DOHH2 (cell line): ENCODE data around the gene MED12L.
A peak's percentile ranks its signal among the peaks of the same experiment; 100 is the strongest.

Source experiments
- H3F3A ChIP-seq: fragments of 200-600 bp; sonication (generic), shearing (Covaris generic); 2 replicates; pipeline ENCODE4 v1.6.0; 2016; ENCODE audit warnings: antibody characterized with exemption, mild to moderate bottlenecking; ENCODE audit not compliant: control insufficient read depth, insufficient read depth
- H3K27ac ChIP-seq: fragments of 200-600 bp; sonication (generic); 2 replicates; pipeline ENCODE4 v1.5.1; 2014; ENCODE audit warnings: low read depth, mild to moderate bottlenecking, low read length, moderate library complexity
- H3K27me3 ChIP-seq: fragments of 200-600 bp; sonication (generic); 2 replicates; pipeline ENCODE4 v1.6.1; 2014; ENCODE audit warnings: mild to moderate bottlenecking, low read length, mixed read lengths; ENCODE audit not compliant: control insufficient read depth
- H3K36me3 ChIP-seq: fragments of 200-600 bp; sonication (generic); 2 replicates; pipeline ENCODE4 v1.6.1; 2014; ENCODE audit warnings: mild to moderate bottlenecking, low read length, moderate library complexity, mixed read lengths; ENCODE audit not compliant: control insufficient read depth
- H3K4me1 ChIP-seq: fragments of 200-600 bp; sonication (generic); 2 replicates; pipeline ENCODE4 v1.6.1; 2014; ENCODE audit warnings: mild to moderate bottlenecking, low read length, mixed read lengths; ENCODE audit not compliant: control insufficient read depth
- H3K4me2 ChIP-seq: fragments of 200-600 bp; sonication (generic); 2 replicates; pipeline ENCODE4 v1.6.0; 2014; ENCODE audit warnings: mild to moderate bottlenecking, low read length, moderate library complexity
- H3K4me3 ChIP-seq: fragments of 200-600 bp; sonication (generic); 2 replicates; pipeline ENCODE4 v1.5.1; 2014; ENCODE audit warnings: mild to moderate bottlenecking, low read length, mixed read lengths
- H3K79me2 ChIP-seq: fragments of 200-600 bp; sonication (generic); 2 replicates; pipeline ENCODE4 v1.6.1; 2014; ENCODE audit warnings: mild to moderate bottlenecking, low read length, mixed read lengths; ENCODE audit not compliant: control insufficient read depth
- H3K9me2 ChIP-seq: fragments of 200-600 bp; sonication (generic); replicated peaks from 2 replicates; pipeline ENCODE4 v1.6.1; 2014; ENCODE audit warnings: mild to moderate bottlenecking, low read length, mixed read lengths; ENCODE audit not compliant: control insufficient read depth
- H3K9me3 ChIP-seq: fragments of 200-600 bp; sonication (generic); 2 replicates; pipeline ENCODE4 v1.6.1; 2014; ENCODE audit warnings: antibody characterized with exemption, low read length, mixed read lengths; ENCODE audit not compliant: control insufficient read depth, insufficient read depth
- H4K20me1 ChIP-seq: fragments of 200-600 bp; sonication (generic); 2 replicates; pipeline ENCODE4 v1.6.0; 2014; ENCODE audit warnings: low read depth, mild to moderate bottlenecking, antibody characterized with exemption, low read length, moderate library complexity; ENCODE audit not compliant: control insufficient read depth, insufficient read depth
- EZH2phosphoT487 ChIP-seq: fragments of 200-600 bp; sonication (generic); IDR thresholded peaks from 2 replicates; pipeline ENCODE4 v1.6.1; 2017; ENCODE audit warnings: borderline replicate concordance, mild to moderate bottlenecking, antibody characterized with exemption, low read length, moderate library complexity, mixed read lengths
- TF ChIP-seq, protein P1 (sequence below): fragments of 200-600 bp; sonication (generic); IDR thresholded peaks from one replicate; pipeline ENCODE4 v1.5.1; 2014; ENCODE audit warnings: antibody characterized with exemption, mild to moderate bottlenecking, low read depth, low read length; ENCODE audit not compliant: poor library complexity, severe bottlenecking

The MED12L gene

DNA sequence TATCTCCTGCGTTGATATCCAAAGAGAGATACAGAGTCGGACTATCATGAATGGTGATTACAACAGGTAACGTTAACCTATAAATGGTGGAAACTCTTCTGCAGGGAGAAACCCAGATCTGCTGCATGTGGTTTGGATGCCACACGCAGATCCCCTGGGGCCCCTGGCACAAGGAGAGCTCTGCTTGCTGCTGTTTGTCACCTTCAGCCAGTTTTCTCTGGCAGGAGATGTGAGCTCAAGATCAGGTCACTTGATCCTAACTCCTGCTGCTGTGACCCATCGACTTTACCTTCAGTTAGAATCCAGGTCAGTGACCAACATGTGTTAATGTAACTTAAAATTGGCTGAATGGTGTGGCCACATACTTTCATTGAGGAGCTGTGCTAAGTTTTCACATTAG is 141.4 kb downstream of the MED12L start:
- no peaks in the 10 kb centered on the region for H4K20me1 ChIP-seq
- H3K27ac ChIP-seq, result no peak overlapping the region
- no peaks in the 10 kb centered on the region for H3F3A ChIP-seq
- no peaks in the 10 kb centered on the region for H3K9me3 ChIP-seq
- H3K27me3 ChIP-seq, result no peaks in the 10 kb centered on the region
- H3K36me3 ChIP-seq, result no peaks in the 10 kb centered on the region
- H3K79me2 ChIP-seq, result no peaks in the 10 kb centered on the region
- TF ChIP-seq, protein P1, sequence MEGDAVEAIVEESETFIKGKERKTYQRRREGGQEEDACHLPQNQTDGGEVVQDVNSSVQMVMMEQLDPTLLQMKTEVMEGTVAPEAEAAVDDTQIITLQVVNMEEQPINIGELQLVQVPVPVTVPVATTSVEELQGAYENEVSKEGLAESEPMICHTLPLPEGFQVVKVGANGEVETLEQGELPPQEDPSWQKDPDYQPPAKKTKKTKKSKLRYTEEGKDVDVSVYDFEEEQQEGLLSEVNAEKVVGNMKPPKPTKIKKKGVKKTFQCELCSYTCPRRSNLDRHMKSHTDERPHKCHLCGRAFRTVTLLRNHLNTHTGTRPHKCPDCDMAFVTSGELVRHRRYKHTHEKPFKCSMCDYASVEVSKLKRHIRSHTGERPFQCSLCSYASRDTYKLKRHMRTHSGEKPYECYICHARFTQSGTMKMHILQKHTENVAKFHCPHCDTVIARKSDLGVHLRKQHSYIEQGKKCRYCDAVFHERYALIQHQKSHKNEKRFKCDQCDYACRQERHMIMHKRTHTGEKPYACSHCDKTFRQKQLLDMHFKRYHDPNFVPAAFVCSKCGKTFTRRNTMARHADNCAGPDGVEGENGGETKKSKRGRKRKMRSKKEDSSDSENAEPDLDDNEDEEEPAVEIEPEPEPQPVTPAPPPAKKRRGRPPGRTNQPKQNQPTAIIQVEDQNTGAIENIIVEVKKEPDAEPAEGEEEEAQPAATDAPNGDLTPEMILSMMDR, result no peak
- TF ChIP-seq EZH2phosphoT487, result no peak
- H3K9me2 ChIP-seq, result no peaks in the 10 kb centered on the region
- H3K4me1 ChIP-seq, result peaks cover 22% of the 10 kb centered on the region
- no peak overlapping the region for H3K4me3 ChIP-seq
- no peak overlapping the region for H3K4me2 ChIP-seq

- Histone ChIP-seq H3F3A (no peaks in the 10 kb centered on the region), H3K79me2 (no peaks in the 10 kb centered on the region), H3K36me3 (no peaks in the 10 kb centered on the region), H3K9me2 (no peaks in the 10 kb centered on the region), H3K27me3 (no peaks in the 10 kb centered on the region), H3K4me1 (peaks cover 22% of the 10 kb centered on the region), H4K20me1 (no peaks in the 10 kb centered on the region), H3K9me3 (no peaks in the 10 kb centered on the region), H3K4me2 (0 out of 2 replicates have a peak overlapping the region, but pooled peaks have one; percentile 17), H3K27ac (no peak overlapping the region), H3K4me3 (no peak overlapping the region)
- no peak for TF ChIP-seq EZH2phosphoT487
- TF ChIP-seq, protein P1, result no peak
Measured at GRCh38 chr3:151227266-151227806, 141.9 kb downstream of the MED12L start.

DNA sequence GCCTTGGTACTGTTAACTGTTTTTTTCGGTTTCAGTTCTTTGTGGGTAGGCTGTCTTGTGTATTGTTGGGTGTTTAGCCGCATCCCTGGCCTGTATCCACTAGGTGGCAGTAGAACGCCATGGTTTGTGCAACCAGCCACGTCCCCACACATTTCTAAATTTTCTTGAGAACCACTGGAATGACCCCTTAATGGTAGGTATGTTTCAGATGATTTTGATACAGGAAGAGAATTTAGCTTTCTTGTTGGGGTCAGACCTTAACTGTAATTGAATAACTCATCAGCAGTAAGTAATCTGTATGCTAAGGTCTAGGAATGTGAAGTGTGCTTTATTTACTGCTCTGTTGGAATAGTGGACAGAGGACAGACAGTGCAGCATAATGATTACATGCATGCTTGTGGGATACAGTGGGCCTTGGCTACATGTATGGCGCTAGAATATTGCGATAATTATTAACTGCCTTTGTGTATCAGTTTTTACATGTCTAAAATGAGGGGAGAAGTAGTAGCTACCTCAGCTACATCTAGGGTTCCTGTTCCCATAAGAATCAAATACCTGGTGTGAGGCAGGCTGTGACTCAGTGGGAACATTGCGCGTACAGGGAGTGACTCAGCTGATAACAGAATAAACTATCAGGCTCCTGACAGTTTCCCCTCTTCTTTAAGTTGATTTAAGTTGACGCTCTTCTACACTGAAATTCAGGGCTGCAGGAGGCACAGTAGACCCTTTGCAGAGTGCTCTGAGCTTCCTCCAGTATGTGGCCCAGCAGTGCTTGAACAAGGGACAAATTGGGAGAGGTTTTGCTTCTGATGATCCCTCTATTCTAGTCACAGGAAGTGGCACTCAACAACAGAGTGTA is 142.6 kb downstream of the MED12L start:
- Histone ChIP-seq H3K4me3 (no peak overlapping the region), H3K36me3 (no peaks in the 10 kb centered on the region), H3K79me2 (no peaks in the 10 kb centered on the region), H3K27ac (no peak overlapping the region), H3K9me3 (no peaks in the 10 kb centered on the region), H3F3A (no peaks in the 10 kb centered on the region), H4K20me1 (no peaks in the 10 kb centered on the region), H3K4me1 (peaks cover 22% of the 10 kb centered on the region), H3K27me3 (no peaks in the 10 kb centered on the region), H3K9me2 (no peaks in the 10 kb centered on the region), H3K4me2 (0 out of 2 replicates have a peak overlapping the region, but pooled peaks have one; percentile 17)
- no peak for TF ChIP-seq EZH2phosphoT487
- TF ChIP-seq, protein P1, result peak; percentile 96
